Measurements from ENCODE around the gene SELENOO. TPM values are rescaled to one million over a fixed set of nuclear protein-coding genes. Genes with fewer than 3 reads are reported as not detected.

Gene SELENOO
- polyA plus RNA-seq, 1 of the 3 experiments (the other 2 are of a cell fraction) = 26.7 TPM

DNA sequence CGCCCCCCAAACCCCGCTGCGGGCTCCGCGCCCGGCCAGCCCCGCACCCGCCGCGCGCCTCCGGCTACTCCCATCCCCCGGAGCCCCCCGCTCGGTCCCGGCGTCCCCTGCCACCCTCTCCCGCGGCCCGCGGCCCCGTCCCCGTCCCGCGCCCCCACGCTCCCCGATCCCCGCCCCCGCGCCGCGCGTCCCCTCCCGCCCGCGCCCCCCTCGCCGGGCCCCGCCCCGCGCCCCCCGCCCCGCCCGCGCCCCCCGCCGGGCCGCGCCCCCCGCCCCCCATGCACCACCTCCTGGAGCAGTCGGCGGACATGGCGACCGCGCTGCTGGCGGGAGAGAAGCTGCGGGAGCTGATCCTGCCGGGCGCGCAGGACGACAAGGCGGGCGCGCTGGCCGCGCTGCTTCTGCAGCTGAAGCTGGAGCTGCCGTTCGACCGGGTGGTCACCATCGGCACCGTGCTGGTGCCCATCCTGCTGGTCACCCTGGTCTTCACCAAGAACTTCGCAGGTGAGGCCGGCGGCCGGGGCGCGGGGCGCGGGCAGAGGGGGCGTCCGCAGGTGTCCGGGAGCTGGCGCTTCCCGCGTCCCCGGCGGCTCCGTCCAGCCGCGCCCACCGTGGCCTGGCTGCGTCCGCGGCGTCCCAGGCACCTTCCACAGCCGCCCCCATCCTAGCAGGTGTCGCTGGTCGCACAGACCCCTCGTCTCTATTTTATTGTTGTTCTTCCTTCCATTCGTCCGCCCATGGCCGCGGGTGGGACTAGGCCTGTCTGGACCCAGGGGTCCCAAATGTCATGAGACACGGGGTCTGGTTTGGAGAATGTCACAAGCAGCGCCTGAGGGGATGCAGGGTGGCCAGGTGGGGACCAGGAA is 30.1 kb upstream of the SELENOO start, which contains the start of gene PANX2:
Gene PANX2, plus strand, starts transcription at position 279 of the 866 bp plus-strand sequence. Its CDS starts 0 bp downstream, at position 279.
- H3K4me1 ChIP-seq (ENCODE audit: control insufficient read depth in 1 of 2, insufficient read depth in 2 of 2, low read depth in 1 of 2, low read length in 1 of 2) = peaks cover 0 to 3% of the 10 kb centered on the region in 2 experiments; a peak in 1 of 4 replicates
- no peaks in the 10 kb centered on the region for H3K27me3 ChIP-seq (ENCODE audit: insufficient read depth)
- DNase-seq = peak; percentile 85
- no peaks in the 10 kb centered on the region for H4K20me1 ChIP-seq (ENCODE audit: insufficient read depth)
- no peaks in the 10 kb centered on the region for H3K79me2 ChIP-seq (ENCODE audit: insufficient read depth)
- H3K4me2 ChIP-seq = peak within 1 kb of the TSS; percentile 78
- CTCF ChIA-PET = interaction anchor here (0.9 to 1.8 kb wide), 6 partner anchors 11 to 171 kb away, joined by 3 to 14 read pairs (median 4); no protein-coding TSS in a partner anchor
- H2AFZ ChIP-seq (ENCODE audit: low read depth) = peak within 1 kb of the TSS; percentile 43; the same call in 1 of the 2 replicates
- H3K9me3 ChIP-seq = no peaks in the 10 kb centered on the region
- TF ChIP-seq FOXJ3 (CRISPR knock-in tag; IDR thresholded peaks at IDR 0.05) = no peak
- TF ChIP-seq MEF2A (IDR thresholded peaks at IDR 0.05; ENCODE audit: borderline replicate concordance, low read depth) = no peak
- TF ChIP-seq ELF1 (IDR thresholded peaks at IDR 0.05) = no peak
- no peak for TF ChIP-seq NFIC (IDR thresholded peaks at IDR 0.05; ENCODE audit: borderline replicate concordance)
- TF ChIP-seq YY1 (IDR thresholded peaks at IDR 0.05; ENCODE audit: low read depth) = no peak
- no peak for TF ChIP-seq GABPA (IDR thresholded peaks at IDR 0.05; ENCODE audit: low read depth)
- no peak for TF ChIP-seq RCOR1 (IDR thresholded peaks at IDR 0.05; ENCODE audit: low read length)
- TF ChIP-seq USF2 (IDR thresholded peaks at IDR 0.05; ENCODE audit: borderline replicate concordance, low read depth, low read length) = no peak
- TF ChIP-seq ZBTB33 (IDR thresholded peaks at IDR 0.05; ENCODE audit: borderline replicate concordance, low read depth) = no peak
- no peak for TF ChIP-seq NRF1 (IDR thresholded peaks at IDR 0.05; ENCODE audit: low read depth, low read length)
- no peak for TF ChIP-seq TEAD4 (IDR thresholded peaks at IDR 0.05; ENCODE audit: borderline replicate concordance, insufficient read depth)
- TF ChIP-seq TCF12 (IDR thresholded peaks at IDR 0.05) = no peak
- TF ChIP-seq, protein P1, sequence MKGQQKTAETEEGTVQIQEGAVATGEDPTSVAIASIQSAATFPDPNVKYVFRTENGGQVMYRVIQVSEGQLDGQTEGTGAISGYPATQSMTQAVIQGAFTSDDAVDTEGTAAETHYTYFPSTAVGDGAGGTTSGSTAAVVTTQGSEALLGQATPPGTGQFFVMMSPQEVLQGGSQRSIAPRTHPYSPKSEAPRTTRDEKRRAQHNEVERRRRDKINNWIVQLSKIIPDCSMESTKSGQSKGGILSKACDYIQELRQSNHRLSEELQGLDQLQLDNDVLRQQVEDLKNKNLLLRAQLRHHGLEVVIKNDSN (IDR thresholded peaks at IDR 0.05; ENCODE audit: borderline replicate concordance, low read depth) = no peak
- no peak for TF ChIP-seq SMC3 (IDR thresholded peaks at IDR 0.05; ENCODE audit: low read depth, low read length)
- TF ChIP-seq GATA2 (CRISPR knock-in tag; IDR thresholded peaks at IDR 0.05) = no peak
- TF ChIP-seq JUND (IDR thresholded peaks at IDR 0.05) = no peak
- TF ChIP-seq CHD2 (IDR thresholded peaks at IDR 0.05; ENCODE audit: low read length, partially characterized antibody) = no peak
- TF ChIP-seq, protein P2, sequence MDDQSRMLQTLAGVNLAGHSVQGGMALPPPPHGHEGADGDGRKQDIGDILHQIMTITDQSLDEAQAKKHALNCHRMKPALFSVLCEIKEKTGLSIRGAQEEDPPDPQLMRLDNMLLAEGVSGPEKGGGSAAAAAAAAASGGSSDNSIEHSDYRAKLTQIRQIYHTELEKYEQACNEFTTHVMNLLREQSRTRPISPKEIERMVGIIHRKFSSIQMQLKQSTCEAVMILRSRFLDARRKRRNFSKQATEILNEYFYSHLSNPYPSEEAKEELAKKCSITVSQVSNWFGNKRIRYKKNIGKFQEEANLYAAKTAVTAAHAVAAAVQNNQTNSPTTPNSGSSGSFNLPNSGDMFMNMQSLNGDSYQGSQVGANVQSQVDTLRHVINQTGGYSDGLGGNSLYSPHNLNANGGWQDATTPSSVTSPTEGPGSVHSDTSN (IDR thresholded peaks at IDR 0.05) = no peak
- TF ChIP-seq RXRA (IDR thresholded peaks at IDR 0.05; ENCODE audit: borderline replicate concordance, low read depth) = no peak
- TF ChIP-seq RFX5 (IDR thresholded peaks at IDR 0.05; ENCODE audit: low read length) = no peak
- no peaks in the 10 kb centered on the region for H3K36me3 ChIP-seq (replicated peaks in 1 of 2; ENCODE audit: control insufficient read depth in 1 of 2, insufficient read depth in 2 of 2, low read length in 1 of 2)
- no peak within 1 kb of the TSS for H3K9ac ChIP-seq
- WGBS (ENCODE audit: low lambda C conversion rate) = 49% methylated on average over 17 of the region's 105 CpGs
- no peaks in the 10 kb centered on the region for H3F3A ChIP-seq (replicated peaks; ENCODE audit: insufficient read depth)
- POLR2A ChIA-PET = no interaction called here
- H3K9me2 ChIP-seq = no peaks in the 10 kb centered on the region
- peak within 1 kb of the TSS; percentile 54 to 63 for H3K4me3 ChIP-seq (ENCODE audit: low read depth in 2 of 2, low read length in 1 of 2)
- H3K27ac ChIP-seq (ENCODE audit: low read depth in 2 of 2, low read length in 1 of 2) = no peak within 1 kb of the TSS; a peak in 1 of 4 replicates
